Endothelial cell (in vitro differentiated cells): Measurements from ENCODE around the gene ZNF26. TPM values are rescaled to one million over a fixed set of nuclear protein-coding genes. Genes with fewer than 3 reads are reported as not detected.

ENCODE experiments used
- DNase-seq: peaks from one replicate; pipeline ENCODE4 v3.0.0; 2021; ENCODE audit warnings: low spot score
- H3K27ac Mint-ChIP-seq: one replicate; pipeline ENCODE4 v1.8.0; 2021; ENCODE audit warnings: mixed read lengths, inconsistent platforms; ENCODE audit not compliant: unreplicated experiment
- H3K27me3 Mint-ChIP-seq: one replicate; pipeline ENCODE4 v1.8.0; 2021; ENCODE audit warnings: mild to moderate bottlenecking, moderate library complexity, mixed read lengths, inconsistent platforms; ENCODE audit not compliant: unreplicated experiment
- H3K36me3 Mint-ChIP-seq: one replicate; pipeline ENCODE4 v1.8.0; 2021; ENCODE audit warnings: mild to moderate bottlenecking, low read depth, mixed read lengths, inconsistent platforms; ENCODE audit not compliant: unreplicated experiment
- H3K4me1 Mint-ChIP-seq: one replicate; pipeline ENCODE4 v1.8.0; 2021; ENCODE audit warnings: mild to moderate bottlenecking, mixed read lengths, inconsistent platforms; ENCODE audit not compliant: unreplicated experiment
- H3K4me3 Mint-ChIP-seq: one replicate; pipeline ENCODE4 v1.8.0; 2021; ENCODE audit warnings: mild to moderate bottlenecking, mixed read lengths, inconsistent platforms; ENCODE audit not compliant: unreplicated experiment
- H3K9me3 Mint-ChIP-seq: one replicate; pipeline ENCODE4 v1.8.0; 2021; ENCODE audit warnings: mixed read lengths, inconsistent platforms; ENCODE audit not compliant: unreplicated experiment
- total RNA-seq: library from RNA; stranded (reverse); fragmentation: NEBNext Ultra II Directional; extraction: Animal tissue kit (Norgen Biotek cat#: 25700); gene quantifications from one replicate; pipeline ENCODE4 v1.2.1, GENCODE V29; 2021; ENCODE audit not compliant: unreplicated experiment
- TF ChIP-seq, protein P1 (sequence below): fragments of 200-600 bp; sonication (generic); IDR thresholded peaks from one replicate; pipeline ENCODE4 v1.5.0; 2021; ENCODE audit warnings: antibody characterized with exemption; ENCODE audit not compliant: unreplicated experiment

Gene ZNF26
- total RNA-seq, 1 donor from 2014 or later = 13.5 TPM

- Mint-ChIP-seq H3K36me3 (peaks cover 59% of the 10 kb centered on the region), H3K9me3 (peaks cover 30% of the 10 kb centered on the region), H3K27ac (no peak overlapping the region), H3K4me1 (no peaks in the 10 kb centered on the region), H3K4me3 (peak overlapping the region; percentile 49), H3K27me3 (peaks cover 20% of the 10 kb centered on the region)
- no peak for DNase-seq
- TF ChIP-seq, protein P1, sequence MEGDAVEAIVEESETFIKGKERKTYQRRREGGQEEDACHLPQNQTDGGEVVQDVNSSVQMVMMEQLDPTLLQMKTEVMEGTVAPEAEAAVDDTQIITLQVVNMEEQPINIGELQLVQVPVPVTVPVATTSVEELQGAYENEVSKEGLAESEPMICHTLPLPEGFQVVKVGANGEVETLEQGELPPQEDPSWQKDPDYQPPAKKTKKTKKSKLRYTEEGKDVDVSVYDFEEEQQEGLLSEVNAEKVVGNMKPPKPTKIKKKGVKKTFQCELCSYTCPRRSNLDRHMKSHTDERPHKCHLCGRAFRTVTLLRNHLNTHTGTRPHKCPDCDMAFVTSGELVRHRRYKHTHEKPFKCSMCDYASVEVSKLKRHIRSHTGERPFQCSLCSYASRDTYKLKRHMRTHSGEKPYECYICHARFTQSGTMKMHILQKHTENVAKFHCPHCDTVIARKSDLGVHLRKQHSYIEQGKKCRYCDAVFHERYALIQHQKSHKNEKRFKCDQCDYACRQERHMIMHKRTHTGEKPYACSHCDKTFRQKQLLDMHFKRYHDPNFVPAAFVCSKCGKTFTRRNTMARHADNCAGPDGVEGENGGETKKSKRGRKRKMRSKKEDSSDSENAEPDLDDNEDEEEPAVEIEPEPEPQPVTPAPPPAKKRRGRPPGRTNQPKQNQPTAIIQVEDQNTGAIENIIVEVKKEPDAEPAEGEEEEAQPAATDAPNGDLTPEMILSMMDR = no peak
Measured at GRCh38 chr12:132948146-132949066, 37.8 kb upstream of the ZNF26 start.

GRCh38 chr12:132949936-132950837 is 36.0 kb upstream of the ZNF26 start:
- no peak for DNase-seq
- no peak overlapping the region for H3K4me3 Mint-ChIP-seq
- peaks cover 11% of the 10 kb centered on the region for H3K4me1 Mint-ChIP-seq
- TF ChIP-seq, protein P1 = no peak
- H3K36me3 Mint-ChIP-seq = peaks cover 57% of the 10 kb centered on the region
- no peak overlapping the region for H3K27ac Mint-ChIP-seq
- H3K27me3 Mint-ChIP-seq = peaks cover 34% of the 10 kb centered on the region
- peaks cover 45% of the 10 kb centered on the region for H3K9me3 Mint-ChIP-seq

DNA sequence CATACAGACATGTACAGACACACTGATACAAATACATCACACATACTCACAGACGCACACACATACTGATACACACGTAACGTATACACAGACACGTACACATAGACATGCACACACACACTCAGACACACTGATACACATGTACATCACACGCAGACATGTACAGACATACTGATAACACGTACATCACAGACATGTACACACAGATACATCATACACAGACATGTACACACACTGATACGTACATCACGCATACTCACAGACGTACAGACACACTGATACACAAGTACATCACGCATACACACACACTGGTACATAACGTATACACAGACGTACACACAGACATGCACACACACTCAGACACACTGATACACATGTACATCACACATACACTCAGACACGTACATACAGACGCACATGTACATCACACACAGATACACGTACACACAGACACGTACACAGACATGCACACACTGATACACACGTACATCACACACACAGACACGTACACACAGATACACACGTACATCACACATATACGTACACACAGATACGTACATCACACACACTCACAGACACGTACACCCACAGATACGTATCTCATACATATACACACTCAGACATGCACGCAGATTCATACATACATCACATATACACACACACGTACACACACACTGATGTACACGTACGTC is 35.2 kb upstream of the ZNF26 start:
- Mint-ChIP-seq H3K4me3 (no peak overlapping the region), H3K27ac (no peak overlapping the region), H3K9me3 (peaks cover 42% of the 10 kb centered on the region), H3K27me3 (peaks cover 33% of the 10 kb centered on the region), H3K4me1 (peaks cover 15% of the 10 kb centered on the region), H3K36me3 (peaks cover 54% of the 10 kb centered on the region)
- no peak for DNase-seq
- TF ChIP-seq, protein P1 = no peak

GRCh38 chr12:132951649-132952048 is 34.5 kb upstream of the ZNF26 start:
- Mint-ChIP-seq H3K36me3 (peaks cover 53% of the 10 kb centered on the region), H3K4me1 (peaks cover 18% of the 10 kb centered on the region), H3K27ac (no peak overlapping the region), H3K27me3 (peaks cover 37% of the 10 kb centered on the region), H3K4me3 (no peak overlapping the region), H3K9me3 (peaks cover 42% of the 10 kb centered on the region)
- DNase-seq = no peak
- TF ChIP-seq, protein P1 = no peak
